Endothelial cell (in vitro differentiated cells): Measurements from ENCODE around the gene RPL38. TPM values are rescaled to one million over a fixed set of nuclear protein-coding genes. Genes with fewer than 3 reads are reported as not detected.

ENCODE experiments used
- DNase-seq: peaks from one replicate; pipeline ENCODE4 v3.0.0; 2021; ENCODE audit warnings: low spot score
- H3K27ac Mint-ChIP-seq: one replicate; pipeline ENCODE4 v1.8.0; 2021; ENCODE audit warnings: mixed read lengths, inconsistent platforms; ENCODE audit not compliant: unreplicated experiment
- H3K27me3 Mint-ChIP-seq: one replicate; pipeline ENCODE4 v1.8.0; 2021; ENCODE audit warnings: mild to moderate bottlenecking, moderate library complexity, mixed read lengths, inconsistent platforms; ENCODE audit not compliant: unreplicated experiment
- H3K36me3 Mint-ChIP-seq: one replicate; pipeline ENCODE4 v1.8.0; 2021; ENCODE audit warnings: mild to moderate bottlenecking, low read depth, mixed read lengths, inconsistent platforms; ENCODE audit not compliant: unreplicated experiment
- H3K4me1 Mint-ChIP-seq: one replicate; pipeline ENCODE4 v1.8.0; 2021; ENCODE audit warnings: mild to moderate bottlenecking, mixed read lengths, inconsistent platforms; ENCODE audit not compliant: unreplicated experiment
- H3K4me3 Mint-ChIP-seq: one replicate; pipeline ENCODE4 v1.8.0; 2021; ENCODE audit warnings: mild to moderate bottlenecking, mixed read lengths, inconsistent platforms; ENCODE audit not compliant: unreplicated experiment
- H3K9me3 Mint-ChIP-seq: one replicate; pipeline ENCODE4 v1.8.0; 2021; ENCODE audit warnings: mixed read lengths, inconsistent platforms; ENCODE audit not compliant: unreplicated experiment
- total RNA-seq: library from RNA; stranded (reverse); fragmentation: NEBNext Ultra II Directional; extraction: Animal tissue kit (Norgen Biotek cat#: 25700); gene quantifications from one replicate; pipeline ENCODE4 v1.2.1, GENCODE V29; 2021; ENCODE audit not compliant: unreplicated experiment
- TF ChIP-seq, protein P1 (sequence below): fragments of 200-600 bp; sonication (generic); IDR thresholded peaks from one replicate; pipeline ENCODE4 v1.5.0; 2021; ENCODE audit warnings: antibody characterized with exemption; ENCODE audit not compliant: unreplicated experiment

The RPL38 gene
- total RNA-seq, 1 donor from 2014 or later = 1,802 TPM

DNA sequence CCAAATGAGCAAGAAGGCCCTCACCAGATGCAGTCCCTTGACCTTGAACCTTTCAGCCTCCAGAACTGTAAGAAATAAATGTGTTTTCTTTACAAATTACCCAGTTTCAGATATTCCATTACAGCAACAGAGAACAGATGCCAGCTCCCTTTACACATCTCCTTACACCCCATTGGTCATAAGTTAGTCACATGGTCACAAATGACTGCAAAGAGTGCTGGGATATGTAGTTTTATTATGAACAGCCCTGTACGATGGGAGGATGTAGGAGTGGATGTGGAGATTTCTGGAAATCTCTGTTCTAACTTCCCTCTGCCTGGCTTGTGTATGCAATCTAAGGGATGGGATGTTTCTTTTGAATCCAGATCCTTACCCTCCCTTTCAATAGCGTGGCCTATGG lies 13.3 kb upstream of the RPL38 start:
- Mint-ChIP-seq H3K36me3 (no peaks in the 10 kb centered on the region), H3K4me3 (no peak overlapping the region), H3K27me3 (peaks cover under 1% of the 10 kb centered on the region), H3K27ac (no peak overlapping the region), H3K9me3 (no peaks in the 10 kb centered on the region), H3K4me1 (peaks cover 10% of the 10 kb centered on the region)
- TF ChIP-seq, protein P1, sequence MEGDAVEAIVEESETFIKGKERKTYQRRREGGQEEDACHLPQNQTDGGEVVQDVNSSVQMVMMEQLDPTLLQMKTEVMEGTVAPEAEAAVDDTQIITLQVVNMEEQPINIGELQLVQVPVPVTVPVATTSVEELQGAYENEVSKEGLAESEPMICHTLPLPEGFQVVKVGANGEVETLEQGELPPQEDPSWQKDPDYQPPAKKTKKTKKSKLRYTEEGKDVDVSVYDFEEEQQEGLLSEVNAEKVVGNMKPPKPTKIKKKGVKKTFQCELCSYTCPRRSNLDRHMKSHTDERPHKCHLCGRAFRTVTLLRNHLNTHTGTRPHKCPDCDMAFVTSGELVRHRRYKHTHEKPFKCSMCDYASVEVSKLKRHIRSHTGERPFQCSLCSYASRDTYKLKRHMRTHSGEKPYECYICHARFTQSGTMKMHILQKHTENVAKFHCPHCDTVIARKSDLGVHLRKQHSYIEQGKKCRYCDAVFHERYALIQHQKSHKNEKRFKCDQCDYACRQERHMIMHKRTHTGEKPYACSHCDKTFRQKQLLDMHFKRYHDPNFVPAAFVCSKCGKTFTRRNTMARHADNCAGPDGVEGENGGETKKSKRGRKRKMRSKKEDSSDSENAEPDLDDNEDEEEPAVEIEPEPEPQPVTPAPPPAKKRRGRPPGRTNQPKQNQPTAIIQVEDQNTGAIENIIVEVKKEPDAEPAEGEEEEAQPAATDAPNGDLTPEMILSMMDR = no peak
- DNase-seq = no peak

DNA sequence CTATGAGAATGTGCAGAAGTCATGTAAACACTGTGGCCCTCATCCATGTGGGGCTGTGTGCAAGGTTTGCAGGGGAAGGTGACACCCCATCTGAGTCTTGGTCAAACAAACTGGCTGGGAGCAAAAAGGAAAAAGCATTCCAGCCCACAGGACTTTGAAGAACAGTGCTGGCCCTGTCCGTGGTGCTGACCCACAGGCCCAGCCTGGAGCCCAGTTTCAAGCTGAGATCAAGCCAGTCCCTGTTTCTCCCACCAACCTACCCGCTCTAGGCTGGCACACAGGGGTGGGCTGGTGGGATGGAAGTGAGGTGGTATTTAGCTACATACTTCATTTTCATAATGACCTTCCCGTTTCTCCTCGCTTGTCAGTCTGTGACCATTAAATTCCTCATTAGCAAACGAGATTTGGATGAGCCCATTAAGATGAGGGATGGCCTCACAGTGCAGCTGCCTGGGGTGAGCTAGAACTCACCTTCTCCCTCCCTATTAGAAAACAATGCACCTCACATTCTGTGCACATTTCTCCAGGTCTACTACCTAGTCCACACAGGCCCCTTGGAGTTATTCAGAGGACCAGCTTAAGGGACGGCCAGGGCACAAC lies 12.6 kb upstream of the RPL38 start:
- H3K36me3 Mint-ChIP-seq = no peaks in the 10 kb centered on the region
- no peaks in the 10 kb centered on the region for H3K9me3 Mint-ChIP-seq
- TF ChIP-seq, protein P1 = no peak
- DNase-seq = peak; percentile 67
- H3K27ac Mint-ChIP-seq = no peak overlapping the region
- no peak overlapping the region for H3K4me3 Mint-ChIP-seq
- H3K4me1 Mint-ChIP-seq = peaks cover 10% of the 10 kb centered on the region
- H3K27me3 Mint-ChIP-seq = peaks cover 5% of the 10 kb centered on the region

- no peak overlapping the region for H3K4me3 Mint-ChIP-seq
- no peaks in the 10 kb centered on the region for H3K36me3 Mint-ChIP-seq
- TF ChIP-seq, protein P1 = no peak
- no peak for DNase-seq
- H3K9me3 Mint-ChIP-seq = no peaks in the 10 kb centered on the region
- peaks cover 4% of the 10 kb centered on the region for H3K4me1 Mint-ChIP-seq
- H3K27ac Mint-ChIP-seq = no peak overlapping the region
- peaks cover 11% of the 10 kb centered on the region for H3K27me3 Mint-ChIP-seq
These were observed 10.3 kb upstream of the RPL38 start for GRCh38 chr17:74192950-74193781.

DNA sequence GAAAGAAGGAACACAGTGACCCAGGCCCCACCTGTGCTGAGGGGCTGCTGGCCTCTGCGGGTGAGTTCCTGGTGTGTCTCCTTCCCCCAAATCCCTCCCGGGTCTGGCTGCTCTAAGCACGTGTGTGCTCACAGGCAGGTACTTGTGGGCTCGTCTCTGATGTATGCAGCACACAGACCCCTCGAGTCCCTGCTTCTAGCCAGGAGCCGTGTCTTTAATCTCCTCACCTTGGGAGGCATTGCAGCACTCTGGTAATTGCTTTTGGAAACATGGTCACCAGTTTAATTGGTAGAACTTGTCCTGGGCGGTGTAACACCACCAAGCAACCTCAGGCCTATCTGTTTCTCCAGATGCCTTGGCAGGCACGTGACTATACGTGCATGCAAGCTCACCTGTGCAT lies 8.8 kb upstream of the RPL38 start:
- Mint-ChIP-seq H3K36me3 (no peaks in the 10 kb centered on the region), H3K9me3 (no peaks in the 10 kb centered on the region), H3K4me3 (no peak overlapping the region), H3K4me1 (peaks cover 5% of the 10 kb centered on the region), H3K27me3 (peaks cover 13% of the 10 kb centered on the region), H3K27ac (no peak overlapping the region)
- TF ChIP-seq, protein P1 = no peak
- DNase-seq = no peak
